Uterus (tissue), 2 donors: Measurements from ENCODE around the gene P2RY2.

ENCODE experiments used
- POLR2A ChIP-seq, 2 donors: fragments of 450-650 bp; IDR thresholded peaks; one replicate each; pipeline ENCODE4 v1.6.1; 2016; ENCODE audit warnings: antibody characterized with exemption in 2 of 2, mild to moderate bottlenecking in 1 of 2, moderate library complexity in 1 of 2
- TF ChIP-seq, protein P1 (sequence below), 4 experiments: fragments of 200-600 bp in 2 of 4; fragments of 450-650 bp in 2 of 4; sonication (generic) in 2 of 4; IDR thresholded peaks; one replicate each; pipeline ENCODE4 v1.5.1; 2016 to 2019; ENCODE audit warnings: antibody characterized with exemption in 4 of 4, mild to moderate bottlenecking in 2 of 4, moderate library complexity in 1 of 4

DNA sequence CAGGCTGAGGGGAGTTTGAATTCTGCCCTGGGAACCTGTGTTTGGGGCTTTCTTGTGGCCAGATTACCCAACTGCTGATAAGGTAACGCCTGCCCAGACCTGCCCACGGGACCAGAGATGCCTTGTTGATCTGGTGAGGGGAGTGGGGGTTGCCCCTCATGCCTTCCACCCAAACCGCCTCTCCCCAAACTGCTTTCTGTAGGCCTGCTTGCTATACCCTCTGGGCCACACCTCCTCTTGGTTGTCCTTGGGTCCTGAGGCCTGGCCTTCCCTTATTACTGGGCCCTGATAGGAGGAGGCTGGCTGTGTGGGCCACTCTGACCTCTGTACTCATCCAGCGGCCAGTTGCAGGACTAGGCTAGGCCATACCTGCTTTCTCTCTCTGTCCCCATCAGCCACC, 3.4 kb downstream of the P2RY2 start:
- TF ChIP-seq, protein P1, sequence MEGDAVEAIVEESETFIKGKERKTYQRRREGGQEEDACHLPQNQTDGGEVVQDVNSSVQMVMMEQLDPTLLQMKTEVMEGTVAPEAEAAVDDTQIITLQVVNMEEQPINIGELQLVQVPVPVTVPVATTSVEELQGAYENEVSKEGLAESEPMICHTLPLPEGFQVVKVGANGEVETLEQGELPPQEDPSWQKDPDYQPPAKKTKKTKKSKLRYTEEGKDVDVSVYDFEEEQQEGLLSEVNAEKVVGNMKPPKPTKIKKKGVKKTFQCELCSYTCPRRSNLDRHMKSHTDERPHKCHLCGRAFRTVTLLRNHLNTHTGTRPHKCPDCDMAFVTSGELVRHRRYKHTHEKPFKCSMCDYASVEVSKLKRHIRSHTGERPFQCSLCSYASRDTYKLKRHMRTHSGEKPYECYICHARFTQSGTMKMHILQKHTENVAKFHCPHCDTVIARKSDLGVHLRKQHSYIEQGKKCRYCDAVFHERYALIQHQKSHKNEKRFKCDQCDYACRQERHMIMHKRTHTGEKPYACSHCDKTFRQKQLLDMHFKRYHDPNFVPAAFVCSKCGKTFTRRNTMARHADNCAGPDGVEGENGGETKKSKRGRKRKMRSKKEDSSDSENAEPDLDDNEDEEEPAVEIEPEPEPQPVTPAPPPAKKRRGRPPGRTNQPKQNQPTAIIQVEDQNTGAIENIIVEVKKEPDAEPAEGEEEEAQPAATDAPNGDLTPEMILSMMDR (IDR thresholded peaks at IDR 0.05), result no peak
- TF ChIP-seq POLR2A (IDR thresholded peaks at IDR 0.05), result no peak
